Ishikawa (cell line): ENCODE results near the gene ASPG.

Experiments used
- CEBPB ChIP-seq: IDR thresholded peaks from 2 replicates; pipeline ENCODE4 v1.6.1; 2012
- CREB1 ChIP-seq: IDR thresholded peaks from 2 replicates; pipeline ENCODE4 v1.6.1; 2012; ENCODE audit warnings: low read depth
- EP300 ChIP-seq: IDR thresholded peaks from 2 replicates; pipeline ENCODE4 v1.6.1; 2012; ENCODE audit warnings: borderline replicate concordance
- RAD21 ChIP-seq: IDR thresholded peaks from 2 replicates; pipeline ENCODE4 v1.6.1; 2012; ENCODE audit warnings: low read depth
- REST ChIP-seq: IDR thresholded peaks from 2 replicates; pipeline ENCODE4 v1.6.1; 2012; ENCODE audit warnings: low read depth, mild to moderate bottlenecking
- USF1 ChIP-seq: IDR thresholded peaks from 2 replicates; pipeline ENCODE4 v1.6.1; 2012
- YY1 ChIP-seq: IDR thresholded peaks from 2 replicates; pipeline ENCODE4 v1.6.1; 2012; ENCODE audit warnings: low read depth
- TF ChIP-seq, protein P1 (sequence below): IDR thresholded peaks from 2 replicates; pipeline ENCODE4 v1.6.1; 2012

GRCh38 chr14:104113631-104114420, 28.3 kb downstream of the ASPG start:
- TF ChIP-seq, protein P1, sequence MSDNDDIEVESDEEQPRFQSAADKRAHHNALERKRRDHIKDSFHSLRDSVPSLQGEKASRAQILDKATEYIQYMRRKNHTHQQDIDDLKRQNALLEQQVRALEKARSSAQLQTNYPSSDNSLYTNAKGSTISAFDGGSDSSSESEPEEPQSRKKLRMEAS: no peak
- TF ChIP-seq CEBPB: no peak
- no peak for TF ChIP-seq REST
- TF ChIP-seq YY1: no peak
- no peak for TF ChIP-seq RAD21
- no peak for TF ChIP-seq CREB1
- no peak for TF ChIP-seq USF1
- TF ChIP-seq EP300: no peak
